GM10248 (cell line): ENCODE results near the gene AGMO.

Experiments used
- CTCF ChIA-PET: fragments of 300-600 bp; sonication (Branson Sonifier 250); formaldehyde crosslinking; extraction: SDS; loops from one replicate; lab custom pipeline; 2021; ENCODE audit warnings: antibody characterized with exemption; lab: Yijun Ruan, JAX
- POLR2A ChIA-PET: fragments of 350-650 bp; sonication (Branson Sonifier 250); formaldehyde crosslinking; extraction: SDS; loops from one replicate; lab custom pipeline; 2020; ENCODE audit warnings: antibody characterized with exemption; lab: Yijun Ruan, JAX
- DNase-seq: peaks from one replicate; pipeline ENCODE4 v3.0.0; 2012; ENCODE audit errors: extremely low spot score
- CTCF ChIP-seq: IDR thresholded peaks from 2 replicates; pipeline ENCODE4 v1.5.1; 2012; ENCODE audit warnings: mild to moderate bottlenecking, low read depth; ENCODE audit errors: extremely low read depth, missing control alignments, control extremely low read depth

AGMO gene

GRCh38 chr7:15452670-15453069 lies 109.1 kb downstream of the AGMO start:
- TF ChIP-seq CTCF: no peak
- DNase-seq: no peak
- ChIA-PET POLR2A (no interaction called here), CTCF (no interaction called here)

- DNase-seq: no peak
- ChIA-PET POLR2A (no interaction called here), CTCF (no interaction called here)
- no peak for TF ChIP-seq CTCF
These were observed 115.1 kb downstream of the AGMO start for GRCh38 chr7:15446722-15447121.

- no peak for DNase-seq
- ChIA-PET POLR2A (no interaction called here), CTCF (interaction anchor here (0.8 kb wide), 1 partner anchor 12 kb away, joined by 3 read pairs; no protein-coding TSS in a partner anchor)
- no peak for TF ChIP-seq CTCF
These were observed 115.5 kb downstream of the AGMO start for GRCh38 chr7:15446280-15446679.

- ChIA-PET CTCF (interaction anchor here (1.5 kb wide), 1 partner anchor 12 kb away, joined by 3 read pairs; no protein-coding TSS in a partner anchor), POLR2A (no interaction called here)
- no peak for DNase-seq
- no peak for TF ChIP-seq CTCF
These were observed 119.9 kb downstream of the AGMO start for GRCh38 chr7:15441915-15442314.

- no peak for TF ChIP-seq CTCF
- no peak for DNase-seq
- ChIA-PET POLR2A (no interaction called here), CTCF (interaction anchor here (0.8 to 1.5 kb wide), 4 partner anchors 9 to 17 kb away, joined by 3 read pairs; no protein-coding TSS in a partner anchor)
These were observed 121.3 kb downstream of the AGMO start for GRCh38 chr7:15440482-15440881.

- TF ChIP-seq CTCF: no peak
- ChIA-PET CTCF (interaction anchor here (1.0 kb wide), 1 partner anchor 18 kb away, joined by 3 read pairs; no protein-coding TSS in a partner anchor), POLR2A (no interaction called here)
- no peak for DNase-seq
These were observed 122.0 kb downstream of the AGMO start for GRCh38 chr7:15439853-15440252.

GRCh38 chr7:15433151-15433550 lies 128.7 kb downstream of the AGMO start:
- ChIA-PET POLR2A (no interaction called here), CTCF (interaction anchor here (1.5 kb wide), 1 partner anchor 10 kb away, joined by 4 read pairs; no protein-coding TSS in a partner anchor)
- no peak for DNase-seq
- no peak for TF ChIP-seq CTCF
